ENCODE measurements around the gene KCTD3.

Gene KCTD3

GRCh38 chr1:215566556-215567490, at the start of gene KCTD3:
Gene KCTD3 (plus strand): TSS chr1:215567304. CDS start chr1:215567686, 382 bp downstream.
- peak; percentile 26 to 53 for ATAC-seq

GRCh38 chr1:215517441-215517891, 49.6 kb upstream of the KCTD3 start:
- ATAC-seq: no peak

GRCh38 chr1:215518594-215518993, 48.5 kb upstream of the KCTD3 start:
- ATAC-seq: no peak

GRCh38 chr1:215521279-215521678, 45.8 kb upstream of the KCTD3 start:
- no peak for ATAC-seq

GRCh38 chr1:215523128-215523861, 43.8 kb upstream of the KCTD3 start:
- no peak for ATAC-seq

- no peak for ATAC-seq
These were observed 43.2 kb upstream of the KCTD3 start for GRCh38 chr1:215523906-215524305.

- ATAC-seq: no peak
These were observed 40.8 kb upstream of the KCTD3 start for GRCh38 chr1:215526147-215526845.

- ATAC-seq: no peak
These were observed 40.3 kb upstream of the KCTD3 start for GRCh38 chr1:215526846-215527151.

GRCh38 chr1:215529111-215529510, 38.0 kb upstream of the KCTD3 start:
- no peak for ATAC-seq

GRCh38 chr1:215529571-215529970, 37.5 kb upstream of the KCTD3 start:
- no peak for ATAC-seq

GRCh38 chr1:215530401-215530984, 36.6 kb upstream of the KCTD3 start:
- no peak for ATAC-seq

GRCh38 chr1:215539803-215540570, 27.1 kb upstream of the KCTD3 start:
- ATAC-seq: no peak

GRCh38 chr1:215542301-215542700, 24.8 kb upstream of the KCTD3 start:
- no peak for ATAC-seq

- ATAC-seq: no peak
These were observed 23.9 kb upstream of the KCTD3 start for GRCh38 chr1:215543191-215543606.

GRCh38 chr1:215543806-215544205, 23.3 kb upstream of the KCTD3 start:
- ATAC-seq: no peak

GRCh38 chr1:215544566-215544965, 22.5 kb upstream of the KCTD3 start:
- ATAC-seq: no peak

- ATAC-seq: no peak
These were observed 22.0 kb upstream of the KCTD3 start for GRCh38 chr1:215545096-215545495.

- no peak for ATAC-seq
These were observed 20.1 kb upstream of the KCTD3 start for GRCh38 chr1:215547011-215547410.

- no peak for ATAC-seq
These were observed 15.3 kb upstream of the KCTD3 start for GRCh38 chr1:215551806-215552205.

GRCh38 chr1:215554865-215555264, 12.2 kb upstream of the KCTD3 start:
- ATAC-seq: no peak

GRCh38 chr1:215555531-215555930, 11.6 kb upstream of the KCTD3 start:
- no peak for ATAC-seq

- ATAC-seq: no peak
These were observed 10.1 kb upstream of the KCTD3 start for GRCh38 chr1:215556996-215557395.
